Measurements from ENCODE around the gene ZBTB3.

DNA sequence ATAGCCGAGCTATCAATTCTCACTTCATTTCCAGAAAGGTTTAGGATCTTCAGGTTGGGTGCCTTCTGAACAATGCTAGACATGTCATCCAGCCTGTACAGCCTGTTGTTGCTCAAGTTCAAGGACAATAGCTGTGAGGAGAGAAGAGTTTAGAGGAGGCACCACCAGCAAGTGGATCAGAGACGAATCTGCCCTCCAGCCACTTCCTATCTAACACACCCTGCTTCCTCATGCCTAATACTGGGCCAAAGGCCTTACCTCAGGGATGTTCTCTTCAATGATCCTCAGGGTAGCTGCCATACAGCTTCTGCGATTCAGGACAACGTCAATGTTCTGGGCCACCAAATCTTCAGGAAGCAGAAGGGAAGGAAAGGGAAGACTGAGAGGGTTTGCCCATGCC lies 47.1 kb upstream of the ZBTB3 start:
- TF ChIP-seq, protein P1, sequence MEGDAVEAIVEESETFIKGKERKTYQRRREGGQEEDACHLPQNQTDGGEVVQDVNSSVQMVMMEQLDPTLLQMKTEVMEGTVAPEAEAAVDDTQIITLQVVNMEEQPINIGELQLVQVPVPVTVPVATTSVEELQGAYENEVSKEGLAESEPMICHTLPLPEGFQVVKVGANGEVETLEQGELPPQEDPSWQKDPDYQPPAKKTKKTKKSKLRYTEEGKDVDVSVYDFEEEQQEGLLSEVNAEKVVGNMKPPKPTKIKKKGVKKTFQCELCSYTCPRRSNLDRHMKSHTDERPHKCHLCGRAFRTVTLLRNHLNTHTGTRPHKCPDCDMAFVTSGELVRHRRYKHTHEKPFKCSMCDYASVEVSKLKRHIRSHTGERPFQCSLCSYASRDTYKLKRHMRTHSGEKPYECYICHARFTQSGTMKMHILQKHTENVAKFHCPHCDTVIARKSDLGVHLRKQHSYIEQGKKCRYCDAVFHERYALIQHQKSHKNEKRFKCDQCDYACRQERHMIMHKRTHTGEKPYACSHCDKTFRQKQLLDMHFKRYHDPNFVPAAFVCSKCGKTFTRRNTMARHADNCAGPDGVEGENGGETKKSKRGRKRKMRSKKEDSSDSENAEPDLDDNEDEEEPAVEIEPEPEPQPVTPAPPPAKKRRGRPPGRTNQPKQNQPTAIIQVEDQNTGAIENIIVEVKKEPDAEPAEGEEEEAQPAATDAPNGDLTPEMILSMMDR (IDR thresholded peaks at IDR 0.05) = no peak
- no peak for TF ChIP-seq EP300 (IDR thresholded peaks at IDR 0.05)

Data from ovary (tissue), 3 donors.